ENCODE results near the gene EEA1.

- TF ChIP-seq EZH2 (IDR thresholded peaks at IDR 0.05; ENCODE audit: low read length, missing control alignments) (no peak), CTCF (conservative IDR thresholded peaks at IDR 0.05 in 1 of 2, IDR thresholded peaks at IDR 0.05 in 1 of 2; ENCODE audit: low read depth in 1 of 2, low read length in 2 of 2) (no peak)
Observed at GRCh38 chr12:92949466-92949865, 20.4 kb upstream of the EEA1 start.
